IMR-90 (cell line): Measurements from ENCODE around the gene ZNF283. TPM values are rescaled to one million over a fixed set of nuclear protein-coding genes. Genes with fewer than 3 reads are reported as not detected.

Source experiments
- ATAC-seq: fragments of 200-7000 bp; cut with Tn5 transposase; 2 replicates; pipeline ENCODE4 v1.9.1; 2020; ENCODE audit warnings: low read depth, mild to moderate bottlenecking, moderate library complexity
- BruUV-seq: library from RNA; stranded (reverse); fragments of 400-500 nt; replicated peaks from 2 replicates; lab custom pipeline; 2021; lab: Mats Ljungman, UMichigan
- CTCF ChIA-PET: fragments of 300-600 bp; formaldehyde crosslinking; extraction: SDS; loops from one replicate; lab custom pipeline; 2021; ENCODE audit warnings: antibody characterized with exemption; lab: Yijun Ruan, JAX
- POLR2A ChIA-PET: fragments of 300-600 bp; sonication (Branson Sonifier 250); formaldehyde crosslinking; loops from one replicate; lab custom pipeline; 2022; ENCODE audit warnings: antibody characterized with exemption; ENCODE audit not compliant: unreplicated experiment; lab: Charles Lee
- DNase-seq: peaks from one replicate; pipeline ENCODE4 v3.0.0; 2013
- H2AFZ ChIP-seq: replicated peaks from 2 replicates; pipeline ENCODE3; 2013; ENCODE audit warnings: low read length, mild to moderate bottlenecking; ENCODE audit not compliant: poor library complexity
- H2AK5ac ChIP-seq: 2 replicates; pipeline ENCODE4 v1.6.1; 2013; ENCODE audit warnings: low read depth, low read length, inconsistent platforms
- H2AK9ac ChIP-seq: replicated peaks from 2 replicates; pipeline ENCODE3; 2013; ENCODE audit warnings: mild to moderate bottlenecking, low read depth, low read length, moderate library complexity; ENCODE audit not compliant: poor library complexity
- H2BK120ac ChIP-seq: 2 replicates; pipeline ENCODE4 v1.6.1; 2013; ENCODE audit warnings: low read depth, low read length, inconsistent platforms
- H2BK15ac ChIP-seq: 3 replicates; pipeline ENCODE4 v1.6.1; 2013; ENCODE audit warnings: low read depth, low read length, inconsistent platforms
- H2BK20ac ChIP-seq: 2 replicates; pipeline ENCODE4 v1.6.1; 2013; ENCODE audit warnings: low read depth, mild to moderate bottlenecking, inconsistent platforms, low read length, moderate library complexity
- H2BK5ac ChIP-seq: 2 replicates; pipeline ENCODE4 v1.6.1; 2013; ENCODE audit warnings: mild to moderate bottlenecking, low read depth, low read length, inconsistent platforms; ENCODE audit not compliant: poor library complexity, severe bottlenecking
- H3K14ac ChIP-seq: replicated peaks from 2 replicates; pipeline ENCODE4 v1.6.1; 2013; ENCODE audit warnings: low read depth, low read length, inconsistent platforms
- H3K18ac ChIP-seq: 2 replicates; pipeline ENCODE4 v1.6.1; 2013; ENCODE audit warnings: low read depth, low read length, control low read depth
- H3K23ac ChIP-seq: 2 replicates; pipeline ENCODE4 v1.6.1; 2013; ENCODE audit warnings: low read depth, low read length, inconsistent platforms
- H3K27ac ChIP-seq: 2 replicates; pipeline ENCODE4 v1.5.1; 2013; ENCODE audit warnings: mild to moderate bottlenecking, control low read depth, low read length; ENCODE audit not compliant: insufficient read depth
- H3K27me3 ChIP-seq: 2 replicates; pipeline ENCODE4 v1.6.1; 2013; ENCODE audit warnings: low read length; ENCODE audit not compliant: control insufficient read depth, insufficient read depth
- H3K36me3 ChIP-seq: 2 replicates; pipeline ENCODE4 v1.6.1; 2013; ENCODE audit warnings: low read length, mixed read lengths; ENCODE audit not compliant: control insufficient read depth, insufficient read depth
- H3K4ac ChIP-seq: 2 replicates; pipeline ENCODE4 v1.6.1; 2013; ENCODE audit warnings: low read depth, low read length, inconsistent platforms
- H3K4me1 ChIP-seq: 2 replicates; pipeline ENCODE4 v1.6.1; 2013; ENCODE audit warnings: low read length, mixed read lengths; ENCODE audit not compliant: control insufficient read depth, insufficient read depth
- H3K4me2 ChIP-seq: 2 replicates; pipeline ENCODE4 v1.6.1; 2013; ENCODE audit warnings: low read depth, mild to moderate bottlenecking, control low read depth, low read length, moderate library complexity
- H3K4me3 ChIP-seq: 2 replicates; pipeline ENCODE4 v1.5.1; 2013; ENCODE audit warnings: low read depth, mild to moderate bottlenecking, control low read depth, low read length, moderate library complexity; ENCODE audit not compliant: insufficient read depth
- H3K56ac ChIP-seq: 2 replicates; pipeline ENCODE4 v1.6.1; 2013; ENCODE audit warnings: low read length, inconsistent platforms; ENCODE audit not compliant: insufficient read depth; ENCODE audit errors: extremely low read depth
- H3K79me1 ChIP-seq, 2 experiments: 2 replicates each; pipeline ENCODE4 v1.6.1; 2013; ENCODE audit warnings: low read length in 2 of 2, inconsistent platforms in 1 of 2, low read depth in 1 of 2
- H3K9ac ChIP-seq: 2 replicates; pipeline ENCODE4 v1.6.1; 2013; ENCODE audit warnings: low read depth, low read length, control low read depth
- H3K9me1 ChIP-seq: 2 replicates; pipeline ENCODE4 v1.6.1; 2013; ENCODE audit warnings: low read length, inconsistent platforms; ENCODE audit not compliant: insufficient read depth
- H3K9me3 ChIP-seq: 2 replicates; pipeline ENCODE4 v1.6.1; 2013; ENCODE audit warnings: low read length; ENCODE audit not compliant: control insufficient read depth, insufficient read depth
- H4K20me1 ChIP-seq: 2 replicates; pipeline ENCODE4 v1.6.1; 2013; ENCODE audit warnings: low read length, inconsistent platforms; ENCODE audit not compliant: insufficient read depth
- H4K5ac ChIP-seq: 2 replicates; pipeline ENCODE4 v1.6.1; 2013; ENCODE audit warnings: mild to moderate bottlenecking, low read depth, low read length, control low read depth
- H4K8ac ChIP-seq, 2 experiments: 2 replicates each; pipeline ENCODE4 v1.6.1; 2013; ENCODE audit warnings: low read depth in 2 of 2, low read length in 2 of 2, control low read depth in 1 of 2, inconsistent platforms in 1 of 2
- H4K91ac ChIP-seq: 2 replicates; pipeline ENCODE4 v1.6.1; 2013; ENCODE audit warnings: low read depth, low read length, inconsistent platforms; ENCODE audit not compliant: insufficient read depth
- BHLHE40 ChIP-seq: fragments of 150-350 bp; IDR thresholded peaks from 2 replicates; pipeline ENCODE4 v1.6.1; 2016; ENCODE audit warnings: mild to moderate bottlenecking, low read depth, low read length
- CEBPB ChIP-seq: IDR thresholded peaks from 2 replicates; pipeline ENCODE4 v1.6.1; 2012; ENCODE audit warnings: low read depth, low read length, improper control_type of control experiment
- CHD1 ChIP-seq: IDR thresholded peaks from 2 replicates; pipeline ENCODE4 v1.6.1; 2012; ENCODE audit warnings: low read depth, low read length, improper control_type of control experiment
- FOS ChIP-seq: fragments of 150-350 bp; IDR thresholded peaks from 2 replicates; pipeline ENCODE4 v1.6.1; 2016; ENCODE audit warnings: low read depth, low read length
- MAFK ChIP-seq: IDR thresholded peaks from 2 replicates; pipeline ENCODE4 v1.6.1; 2012; ENCODE audit warnings: low read depth, low read length, improper control_type of control experiment
- MXI1 ChIP-seq: IDR thresholded peaks from 2 replicates; pipeline ENCODE4 v1.6.1; 2012; ENCODE audit warnings: low read depth, mild to moderate bottlenecking, low read length, moderate library complexity, borderline replicate concordance
- NFE2L2 ChIP-seq: fragments of 150-350 bp; IDR thresholded peaks from 2 replicates; pipeline ENCODE4 v1.6.1; 2016; ENCODE audit warnings: low read depth, mild to moderate bottlenecking, low read length
- SMC3 ChIP-seq: fragments of 150-350 bp; IDR thresholded peaks from 2 replicates; pipeline ENCODE4 v1.6.1; 2016; ENCODE audit warnings: low read depth, mild to moderate bottlenecking, antibody characterized with exemption, low read length, moderate library complexity
- whole genome bisulfite sequencing, 2 experiments: methylation state at CpG; one replicate each; pipeline versions ENCODE4 v1.1.5 to v1.1.7; 2013; ENCODE audit warnings: missing lambda C conversion rate in 2 of 2; ENCODE audit not compliant: insufficient read length in 1 of 2; ENCODE audit errors: extremely low coverage in 2 of 2; 5-methylcytosine and 5-hydroxymethylcytosine counted together
- dilution Hi-C: fragments of 300-500 bp; cut with HindIII; formaldehyde crosslinking; loops from one replicate; pipeline ENCODE4 v1.14.3; 2018; ENCODE audit warnings: low sequenced_read_pairs; ENCODE audit not compliant: unreplicated experiment
- in situ Hi-C: fragments of 300-500 bp; cut with MboI; formaldehyde crosslinking; loops from 3 replicates; pipeline ENCODE4 v1.14.3; 2019; ENCODE audit warnings: low sequenced_read_pairs, inconsistent platforms, mixed read lengths
- intact Hi-C: fragments of 100-400 bp; cut with micrococcal nuclease; formaldehyde crosslinking; loops from 2 replicates; pipeline ENCODE4 v1.10.0; 2022
- polyA plus RNA-seq, 3 experiments: library from polyadenylated mRNA; depleted of rRNA; stranded (reverse); fragments of >200 nt; gene quantifications; 2 replicates each; pipeline ENCODE4 v1.2.3, GENCODE V29; 2012; ENCODE audit warnings: low replicate concordance in 1 of 3
- total RNA-seq: library from RNA; depleted of rRNA; stranded (reverse); fragments of >200 nt; gene quantifications from 2 replicates; pipeline ENCODE4 v1.2.3, GENCODE V29; 2012
- TF ChIP-seq, protein P1 (sequence below): fragments of 150-350 bp; IDR thresholded peaks from 2 replicates; pipeline ENCODE4 v1.6.1; 2017; ENCODE audit warnings: mild to moderate bottlenecking, antibody characterized with exemption, low read length, low read depth
- TF ChIP-seq, protein P2 (sequence below): fragments of 150-350 bp; IDR thresholded peaks from 2 replicates; pipeline ENCODE4 v1.6.1; 2016; ENCODE audit warnings: low read depth, mild to moderate bottlenecking, low read length, moderate library complexity, borderline replicate concordance

ZNF283 gene
- total and polyA plus RNA-seq, 2 of the 4 experiments (the other 2 are of a cell fraction), result 2.1 to 5.0 TPM

DNA sequence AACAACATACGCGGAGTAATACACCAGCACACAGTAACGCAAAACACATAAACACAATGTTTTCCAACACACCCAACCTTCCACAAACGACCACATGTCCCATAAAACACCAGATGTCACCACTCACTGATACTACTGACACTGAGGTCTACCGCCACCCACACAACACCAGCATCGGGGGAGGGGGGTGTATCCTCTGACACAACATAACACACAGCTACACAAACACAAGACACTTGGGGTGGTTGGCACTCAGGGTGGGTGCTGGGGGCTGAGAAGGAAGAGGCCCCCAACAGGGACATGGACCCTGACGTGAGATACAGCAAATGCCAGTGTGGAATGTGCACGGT lies 44.8 kb upstream of the ZNF283 start:
- 50% methylated on average over 2 of the region's 8 CpGs; no CpG with 5 or more reads in 1 of the 2 experiments for WGBS, 2 experiments

More for the DNA sequence above, 44.8 kb upstream of the ZNF283 start:
- H3K23ac ChIP-seq, result no peak overlapping the region
- H2AFZ ChIP-seq, result peak overlapping the region; percentile 69
- no peak overlapping the region; the same call in 1 of the 2 replicates for H4K91ac ChIP-seq
- no peaks in the 10 kb centered on the region for H3K36me3 ChIP-seq
- TF ChIP-seq CHD1 (no peak), MAFK (no peak), CEBPB (no peak), BHLHE40 (no peak), SMC3 (no peak), MXI1 (no peak), FOS (no peak), NFE2L2 (no peak)
- TF ChIP-seq, protein P1, sequence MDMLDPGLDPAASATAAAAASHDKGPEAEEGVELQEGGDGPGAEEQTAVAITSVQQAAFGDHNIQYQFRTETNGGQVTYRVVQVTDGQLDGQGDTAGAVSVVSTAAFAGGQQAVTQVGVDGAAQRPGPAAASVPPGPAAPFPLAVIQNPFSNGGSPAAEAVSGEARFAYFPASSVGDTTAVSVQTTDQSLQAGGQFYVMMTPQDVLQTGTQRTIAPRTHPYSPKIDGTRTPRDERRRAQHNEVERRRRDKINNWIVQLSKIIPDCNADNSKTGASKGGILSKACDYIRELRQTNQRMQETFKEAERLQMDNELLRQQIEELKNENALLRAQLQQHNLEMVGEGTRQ, result no peak
- TF ChIP-seq, protein P2, sequence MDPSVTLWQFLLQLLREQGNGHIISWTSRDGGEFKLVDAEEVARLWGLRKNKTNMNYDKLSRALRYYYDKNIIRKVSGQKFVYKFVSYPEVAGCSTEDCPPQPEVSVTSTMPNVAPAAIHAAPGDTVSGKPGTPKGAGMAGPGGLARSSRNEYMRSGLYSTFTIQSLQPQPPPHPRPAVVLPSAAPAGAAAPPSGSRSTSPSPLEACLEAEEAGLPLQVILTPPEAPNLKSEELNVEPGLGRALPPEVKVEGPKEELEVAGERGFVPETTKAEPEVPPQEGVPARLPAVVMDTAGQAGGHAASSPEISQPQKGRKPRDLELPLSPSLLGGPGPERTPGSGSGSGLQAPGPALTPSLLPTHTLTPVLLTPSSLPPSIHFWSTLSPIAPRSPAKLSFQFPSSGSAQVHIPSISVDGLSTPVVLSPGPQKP, result no peak
- no peaks in the 10 kb centered on the region for H4K20me1 ChIP-seq
- no peaks in the 10 kb centered on the region for H3K9me3 ChIP-seq
- no peak overlapping the region for H3K56ac ChIP-seq
- peak overlapping the region; percentile 24 for H3K4ac ChIP-seq
- no peaks in the 10 kb centered on the region for H3K79me1 ChIP-seq
- H3K9me1 ChIP-seq, result peaks cover 8% of the 10 kb centered on the region
- no peak overlapping the region for H3K9ac ChIP-seq
- H2BK120ac ChIP-seq, result peak overlapping the region; percentile 60; the same call in 1 of the 2 replicates
- POLR2A ChIA-PET, result no interaction called here
- 0 out of 3 replicates have a peak overlapping the region, but pooled peaks have one; percentile 3 for H2BK15ac ChIP-seq
- H3K14ac ChIP-seq, result 0 out of 2 replicates have a peak overlapping the region, but pooled peaks have one; percentile 45
- no peak for DNase-seq
- dilution Hi-C loops, result no loop called here
- H3K4me2 ChIP-seq, result no peak overlapping the region
- H2BK5ac ChIP-seq, result peak overlapping the region; percentile 44
- no peaks in the 10 kb centered on the region for H3K27me3 ChIP-seq
- peak overlapping the region; percentile 88 for H2AK9ac ChIP-seq
- no peak for ATAC-seq
- no peak overlapping the region for H3K4me3 ChIP-seq
- H3K27ac ChIP-seq, result no peak overlapping the region
- no peak overlapping the region for H4K5ac ChIP-seq
- H2AK5ac ChIP-seq, result peak overlapping the region; percentile 52
- 0 out of 4 replicates have a peak overlapping the region, but pooled peaks of 1 of the 2 experiments have one; percentile 58 for H4K8ac ChIP-seq
- no peak overlapping the region for H3K18ac ChIP-seq
- H3K4me1 ChIP-seq, result peaks cover 12% of the 10 kb centered on the region
- no TSS peak for BruUV-seq
- intact Hi-C loops, result no loop called here
- peak overlapping the region; percentile 64; the same call in 1 of the 2 replicates for H2BK20ac ChIP-seq
- in situ Hi-C loops, result loop anchor here (5.0 kb wide), 1 partner anchor 35 kb away; no protein-coding TSS in a partner anchor
- CTCF ChIA-PET, result no interaction called here
